Tibial nerve (tissue), 4 donors: ENCODE measurements around the gene C9orf78. TPM values are rescaled to one million over a fixed set of nuclear protein-coding genes. Genes with fewer than 3 reads are reported as not detected.

Experiments used
- DNase-seq, 2 donors: peaks; one replicate each; pipeline ENCODE4 v3.0.0-alpha.2; 2019; ENCODE audit warnings: low spot score in 2 of 2
- H3K27ac ChIP-seq, 4 donors: fragments of 200-600 bp; sonication (generic) in 3 of 4; one replicate each; pipeline ENCODE4 v1.5.1; 2017 to 2019; ENCODE audit warnings: mild to moderate bottlenecking in 1 of 4
- H3K27me3 ChIP-seq, 2 donors: fragments of 200-600 bp; sonication (generic) in 1 of 2; one replicate each; pipeline versions ENCODE4 v1.5.1 to v1.6.0; 2017 to 2019
- H3K36me3 ChIP-seq, 3 donors: fragments of 200-600 bp; sonication (generic); one replicate each; pipeline ENCODE4 v1.5.1; 2018 to 2019
- H3K4me1 ChIP-seq, 4 donors: fragments of 200-600 bp; sonication (generic) in 3 of 4; one replicate each; pipeline ENCODE4 v1.5.1; 2017 to 2019
- H3K4me3 ChIP-seq, 4 donors: fragments of 200-600 bp; sonication (generic) in 3 of 4; one replicate each; pipeline ENCODE4 v1.5.1; 2017 to 2019; ENCODE audit warnings: mild to moderate bottlenecking in 1 of 4, moderate library complexity in 1 of 4
- H3K9me3 ChIP-seq, 4 donors: fragments of 200-600 bp; sonication (generic) in 3 of 4; one replicate each; pipeline ENCODE4 v1.5.1; 2017 to 2019
- CTCF ChIP-seq, 5 experiments: fragments of 200-600 bp in 3 of 5; fragments of 450-650 bp in 2 of 5; sonication (generic) in 3 of 5; IDR thresholded peaks; one replicate each; pipeline ENCODE4 v1.5.1; 2016 to 2019; ENCODE audit warnings: antibody characterized with exemption in 5 of 5, mild to moderate bottlenecking in 3 of 5, moderate library complexity in 2 of 5
- EP300 ChIP-seq, 2 donors: sonication (generic); formaldehyde crosslinking; IDR thresholded peaks; one replicate each; pipeline ENCODE4 v1.6.1; 2017; ENCODE audit warnings: antibody characterized with exemption in 2 of 2, mild to moderate bottlenecking in 1 of 2
- POLR2A ChIP-seq, 2 donors: fragments of 450-650 bp; IDR thresholded peaks; one replicate each; pipeline ENCODE4 v1.6.1; 2017; ENCODE audit warnings: antibody characterized with exemption in 2 of 2, mild to moderate bottlenecking in 2 of 2, moderate library complexity in 2 of 2
- WGBS, 2 donors: methylation state at CpG; one replicate each; pipeline ENCODE4 v1.1.5; 2018; 5-methylcytosine and 5-hydroxymethylcytosine counted together
- total RNA-seq, 4 donors: library from RNA; depleted of rRNA; stranded (reverse); fragments of >200 nt; gene quantifications; one replicate each; pipeline ENCODE4 v1.1.0, GENCODE V29; 2016

The C9orf78 gene
- total RNA-seq, 4 donors from 2014 or later = 44.4 to 61.2 (median 52.7) TPM

- H3K9me3 ChIP-seq = no peaks in the 10 kb centered on the region
- H3K27me3 ChIP-seq = no peaks in the 10 kb centered on the region
- H3K4me3 ChIP-seq = no peak overlapping the region
- H3K27ac ChIP-seq = no peak overlapping the region
- DNase-seq = no peak
- 93 to 94% methylated on average over 10 of the region's 10 CpGs for WGBS, 2 donors
- peaks cover 8 to 65% (median 11%) of the 10 kb centered on the region in 3 donors for H3K36me3 ChIP-seq
- H3K4me1 ChIP-seq = peaks cover 0 to 10% (median 7%) of the 10 kb centered on the region in 4 donors
- TF ChIP-seq POLR2A (IDR thresholded peaks at IDR 0.05) = no peak
- TF ChIP-seq CTCF (IDR thresholded peaks at IDR 0.05) = no peak
- TF ChIP-seq EP300 (IDR thresholded peaks at IDR 0.05) = no peak
Observed at GRCh38 chr9:129828969-129829368, 6.1 kb downstream of the C9orf78 start.

GRCh38 chr9:129828051-129828450 is 7.0 kb downstream of the C9orf78 start:
- TF ChIP-seq POLR2A (IDR thresholded peaks at IDR 0.05) (no peak), EP300 (IDR thresholded peaks at IDR 0.05) (no peak), CTCF (IDR thresholded peaks at IDR 0.05) (no peak)
- no peaks in the 10 kb centered on the region for H3K27me3 ChIP-seq
- peaks cover 0 to 3% (median under 1%) of the 10 kb centered on the region in 4 donors for H3K4me1 ChIP-seq
- H3K36me3 ChIP-seq = peaks cover 8 to 62% (median 11%) of the 10 kb centered on the region in 3 donors
- DNase-seq = no peak
- 92 to 94% methylated on average over 9 of the region's 9 CpGs for WGBS, 2 donors
- no peak overlapping the region for H3K4me3 ChIP-seq
- no peak overlapping the region for H3K27ac ChIP-seq
- no peaks in the 10 kb centered on the region for H3K9me3 ChIP-seq

- Histone ChIP-seq H3K27ac (no peak overlapping the region), H3K36me3 (peaks cover 8 to 59% (median 11%) of the 10 kb centered on the region in 3 donors), H3K9me3 (no peaks in the 10 kb centered on the region), H3K4me1 (peaks cover 0 to 11% (median 3%) of the 10 kb centered on the region in 4 donors), H3K4me3 (no peak overlapping the region), H3K27me3 (no peaks in the 10 kb centered on the region)
- 97% methylated on average over 1 of the region's 1 CpG for WGBS, 2 donors
- no peak for TF ChIP-seq CTCF (IDR thresholded peaks at IDR 0.05)
- TF ChIP-seq EP300 (IDR thresholded peaks at IDR 0.05) = no peak
- no peak for TF ChIP-seq POLR2A (IDR thresholded peaks at IDR 0.05)
- no peak for DNase-seq
Observed at GRCh38 chr9:129826759-129827158, 8.3 kb downstream of the C9orf78 start.

GRCh38 chr9:129826344-129826743 is 8.7 kb downstream of the C9orf78 start:
- Histone ChIP-seq H3K27ac (no peak overlapping the region), H3K27me3 (no peaks in the 10 kb centered on the region), H3K9me3 (no peaks in the 10 kb centered on the region), H3K4me3 (no peak overlapping the region), H3K4me1 (peaks cover 0 to 11% (median 3%) of the 10 kb centered on the region in 4 donors), H3K36me3 (peaks cover 8 to 59% (median 15%) of the 10 kb centered on the region in 3 donors)
- no peak for TF ChIP-seq POLR2A (IDR thresholded peaks at IDR 0.05)
- TF ChIP-seq EP300 (IDR thresholded peaks at IDR 0.05) = no peak
- 80 to 87% methylated on average over 6 of the region's 6 CpGs for WGBS, 2 donors
- DNase-seq = no peak

GRCh38 chr9:129823935-129824601 is 11.0 kb downstream of the C9orf78 start, which contains the start of gene TOR1A:
Gene TOR1A, minus strand, starts transcription at chr9:129824136. Its CDS starts 51 bp downstream, at chr9:129824085.
- WGBS, 2 donors = 4 to 14% methylated on average over 13 to 45 of the region's 47 CpGs
- H3K4me3 ChIP-seq = peak within 1 kb of the TSS; percentile 59 to 97 (median 77)
- TF ChIP-seq EP300 (IDR thresholded peaks at IDR 0.05) (peak; percentile 86 to 89), CTCF (IDR thresholded peaks at IDR 0.05) (no peak), POLR2A (IDR thresholded peaks at IDR 0.05) (peak in 1 of 2 donors; percentile 47)
- H3K27me3 ChIP-seq = no peaks in the 10 kb centered on the region
- peak within 1 kb of the TSS; percentile 8 to 88 (median 70) for H3K27ac ChIP-seq
- peaks cover 0 to 11% (median 3%) of the 10 kb centered on the region in 4 donors for H3K4me1 ChIP-seq
- H3K9me3 ChIP-seq = no peaks in the 10 kb centered on the region
- DNase-seq = peak; percentile 89 to 92
- H3K36me3 ChIP-seq = peaks cover 0 to 58% (median 10%) of the 10 kb centered on the region in 3 donors
